ENCODE measurements around the gene IL13RA1.

Gene IL13RA1

GRCh38 chrX:118742176-118742575 is 14.8 kb downstream of the IL13RA1 start:
- H3K4me3 ChIP-seq (ENCODE audit: low read length): no peak overlapping the region
- TF ChIP-seq ZNF274 (IDR thresholded peaks at IDR 0.05; ENCODE audit: low read depth, low read length): no peak

DNA sequence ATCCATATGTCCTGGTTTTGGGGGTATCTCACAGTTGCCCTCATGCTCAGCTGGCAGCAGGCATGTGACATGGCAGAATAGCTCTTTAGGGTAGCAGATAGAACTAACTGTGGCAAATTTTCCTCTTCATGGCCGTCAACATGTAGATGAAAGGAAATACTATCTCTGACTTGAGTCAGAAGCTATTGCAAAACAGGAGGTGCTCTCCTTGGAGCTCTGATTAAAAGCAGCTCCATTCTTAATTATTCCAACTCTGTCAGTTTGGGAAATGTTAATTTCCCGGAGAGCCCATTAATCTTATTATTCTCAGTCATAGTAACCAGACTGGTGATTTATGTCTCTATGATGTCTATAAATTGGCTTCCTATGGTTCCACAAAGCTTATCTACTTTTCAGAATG is 18.2 kb downstream of the IL13RA1 start:
- TF ChIP-seq ZNF274 (IDR thresholded peaks at IDR 0.05; ENCODE audit: low read depth, low read length): no peak
- H3K4me3 ChIP-seq (ENCODE audit: low read length): no peak overlapping the region

- TF ChIP-seq ZNF274 (IDR thresholded peaks at IDR 0.05; ENCODE audit: low read depth, low read length): no peak
- H3K4me3 ChIP-seq (ENCODE audit: low read length): no peak overlapping the region
Measured at GRCh38 chrX:118751950-118752783, 24.8 kb downstream of the IL13RA1 start.

GRCh38 chrX:118755633-118756032 is 28.2 kb downstream of the IL13RA1 start:
- no peak overlapping the region for H3K4me3 ChIP-seq (ENCODE audit: low read length)
- no peak for TF ChIP-seq ZNF274 (IDR thresholded peaks at IDR 0.05; ENCODE audit: low read depth, low read length)

DNA sequence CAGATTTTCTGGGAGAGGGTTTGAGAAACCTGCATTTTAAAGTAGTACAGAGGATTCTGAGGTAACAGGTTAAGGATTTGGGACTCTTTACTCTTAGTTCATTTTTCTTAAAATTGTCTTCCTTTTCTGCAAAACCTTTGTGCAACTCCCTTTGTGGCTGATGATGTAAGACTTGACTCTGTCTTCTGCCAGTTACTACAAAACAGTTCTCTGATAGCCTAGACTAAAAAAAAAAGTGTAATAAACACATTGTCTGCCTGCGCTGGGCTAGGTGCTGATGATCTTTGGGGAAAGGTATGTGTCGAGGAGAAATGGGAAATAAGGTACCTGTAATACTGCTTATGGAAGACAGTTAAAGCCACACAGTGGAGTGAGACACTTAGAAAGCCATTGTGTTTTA is 28.7 kb downstream of the IL13RA1 start:
- TF ChIP-seq ZNF274 (IDR thresholded peaks at IDR 0.05; ENCODE audit: low read depth, low read length): no peak

GRCh38 chrX:118758511-118758910 is 31.1 kb downstream of the IL13RA1 start:
- no peak overlapping the region for H3K4me3 ChIP-seq (ENCODE audit: low read length)
- TF ChIP-seq ZNF274 (IDR thresholded peaks at IDR 0.05; ENCODE audit: low read depth, low read length): no peak

More for the DNA sequence above, 28.7 kb downstream of the IL13RA1 start:
- no peak overlapping the region for H3K4me3 ChIP-seq (ENCODE audit: low read length)

DNA sequence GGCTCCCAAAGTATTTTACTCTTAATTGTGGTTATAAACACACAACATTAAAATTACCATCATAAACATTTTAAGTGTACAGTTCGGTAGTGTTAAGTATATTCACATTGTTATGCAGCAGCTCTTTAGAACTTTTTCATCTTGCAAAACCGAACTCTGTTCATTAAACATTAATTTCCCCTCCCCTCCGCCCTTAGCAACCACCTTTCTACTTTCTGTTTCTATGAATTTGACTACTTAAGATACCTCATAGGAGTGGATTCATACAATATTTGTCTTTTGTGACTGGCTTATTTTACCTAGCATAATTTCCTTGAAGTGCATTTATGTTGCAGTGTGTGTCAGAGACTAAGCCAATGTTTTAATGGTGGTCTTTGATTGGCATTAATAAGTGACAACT is 32.6 kb downstream of the IL13RA1 start:
- H3K4me3 ChIP-seq (ENCODE audit: low read length): no peak overlapping the region
- no peak for TF ChIP-seq ZNF274 (IDR thresholded peaks at IDR 0.05; ENCODE audit: low read depth, low read length)

- no peak for TF ChIP-seq ZNF274 (IDR thresholded peaks at IDR 0.05; ENCODE audit: low read depth, low read length)
- no peak overlapping the region for H3K4me3 ChIP-seq (ENCODE audit: low read length)
Measured at GRCh38 chrX:118761939-118762707, 34.7 kb downstream of the IL13RA1 start.

DNA sequence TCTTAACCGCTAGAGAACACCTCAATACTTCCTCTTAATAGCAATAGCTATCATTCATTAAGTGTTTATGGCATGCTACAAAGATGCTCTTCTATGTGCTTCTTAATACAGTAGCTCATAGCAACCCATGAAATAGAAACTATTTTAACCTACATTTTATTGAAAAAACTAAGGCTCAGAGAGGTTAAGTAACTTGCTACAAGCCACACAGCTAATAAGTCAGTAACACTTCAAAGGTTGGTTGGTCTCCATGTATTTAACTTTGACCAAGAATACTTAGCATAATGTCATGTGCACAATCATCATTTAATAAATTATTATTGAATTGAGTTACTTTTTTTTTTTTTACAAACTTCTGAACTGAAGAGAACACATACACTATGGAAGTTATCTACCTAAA is 36.1 kb downstream of the IL13RA1 start:
- TF ChIP-seq ZNF274 (IDR thresholded peaks at IDR 0.05; ENCODE audit: low read depth, low read length): no peak
- no peak overlapping the region for H3K4me3 ChIP-seq (ENCODE audit: low read length)

DNA sequence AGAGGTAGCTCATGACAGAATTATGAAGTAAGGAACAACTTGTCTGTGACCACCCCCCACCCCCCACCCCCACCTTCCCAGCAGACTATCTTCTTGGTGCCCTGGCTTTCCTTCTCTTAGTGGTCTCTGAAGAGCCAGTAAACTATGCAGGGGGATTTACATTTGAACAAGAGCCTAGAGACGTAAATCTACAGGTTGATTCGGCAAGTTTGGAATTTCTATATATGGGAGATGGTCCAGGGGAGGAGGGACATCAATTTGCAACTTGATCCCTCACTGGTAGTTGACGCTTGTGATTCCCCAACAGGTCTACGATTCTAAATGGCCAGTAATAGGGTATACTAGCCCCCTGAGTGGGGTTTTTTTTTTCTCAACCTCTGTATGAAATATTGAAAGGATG is 36.7 kb downstream of the IL13RA1 start:
- no peak overlapping the region for H3K4me3 ChIP-seq (ENCODE audit: low read length)

DNA sequence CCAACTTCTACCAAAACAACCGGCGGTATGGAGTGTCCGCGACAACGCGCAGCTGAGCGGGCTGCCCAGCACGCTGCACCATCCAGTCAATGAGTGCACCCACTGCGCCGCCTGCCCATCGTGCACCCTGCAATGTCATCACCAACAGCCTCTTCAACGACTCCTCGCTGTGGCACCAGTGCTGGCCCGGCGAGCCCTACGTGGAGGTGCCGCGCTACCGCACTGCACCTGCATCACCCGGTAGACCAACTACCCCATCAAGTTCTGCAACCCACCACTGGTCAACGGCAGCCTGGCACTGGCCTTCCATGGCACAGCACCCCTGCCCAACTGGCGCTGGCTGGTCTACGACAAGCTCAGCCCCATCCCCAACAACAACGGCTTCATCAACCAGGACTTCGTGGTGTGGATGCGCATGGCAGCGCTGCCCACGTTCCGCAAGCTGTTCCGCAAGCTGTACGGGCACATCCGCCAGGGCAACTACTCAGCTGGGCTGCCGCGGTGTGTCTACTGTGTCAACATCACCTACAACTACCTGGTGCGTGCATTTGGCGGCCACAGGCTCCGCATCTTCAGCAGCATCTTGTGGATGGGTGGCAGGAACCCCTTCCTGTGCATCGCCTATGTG is 42.8 kb downstream of the IL13RA1 start:
- no peak for TF ChIP-seq ZNF274 (IDR thresholded peaks at IDR 0.05; ENCODE audit: low read depth, low read length)
- H3K4me3 ChIP-seq (ENCODE audit: low read length): no peak overlapping the region

More for the DNA sequence above, 36.7 kb downstream of the IL13RA1 start:
- no peak for TF ChIP-seq ZNF274 (IDR thresholded peaks at IDR 0.05; ENCODE audit: low read depth, low read length)

DNA sequence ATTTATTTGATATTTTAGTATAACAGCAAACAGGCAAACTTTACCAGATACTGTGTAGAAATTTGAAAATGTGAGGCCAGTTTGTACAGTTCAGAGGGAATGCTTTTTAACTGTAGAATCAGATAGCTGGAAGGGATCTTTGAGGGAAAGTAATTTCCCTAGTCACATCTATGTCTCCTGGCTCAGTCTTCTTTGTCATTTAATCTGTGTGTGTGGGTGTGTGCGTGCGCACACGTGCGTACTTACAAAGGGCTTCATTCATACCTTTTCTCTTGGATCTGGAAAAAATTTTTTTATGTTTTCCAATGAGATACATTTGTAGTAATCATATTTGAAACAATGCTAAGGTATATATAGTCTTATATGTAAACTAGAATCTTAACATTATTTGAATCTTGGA is 44.6 kb downstream of the IL13RA1 start:
- TF ChIP-seq ZNF274 (IDR thresholded peaks at IDR 0.05; ENCODE audit: low read depth, low read length): no peak
- no peak overlapping the region for H3K4me3 ChIP-seq (ENCODE audit: low read length)

DNA sequence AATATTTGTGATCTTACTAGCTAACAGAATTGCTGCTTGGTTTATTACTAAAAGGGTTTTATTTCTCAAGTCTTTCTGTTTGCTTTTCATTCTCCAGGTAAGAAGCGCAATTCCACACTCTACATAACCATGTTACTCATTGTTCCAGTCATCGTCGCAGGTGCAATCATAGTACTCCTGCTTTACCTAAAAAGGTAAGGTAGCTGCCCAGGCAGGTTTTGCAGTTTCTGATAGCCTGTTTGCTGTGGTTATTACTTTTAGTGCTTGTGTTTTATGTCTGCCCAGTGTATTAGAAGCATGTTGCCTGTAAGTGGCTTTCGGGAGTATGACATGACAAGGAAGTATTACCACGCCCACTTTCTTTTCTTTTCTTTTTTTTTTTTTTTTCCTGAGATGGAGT is 46.4 kb downstream of the IL13RA1 start:
- H3K4me3 ChIP-seq (ENCODE audit: low read length): no peak overlapping the region
- TF ChIP-seq ZNF274 (IDR thresholded peaks at IDR 0.05; ENCODE audit: low read depth, low read length): no peak

GRCh38 chrX:118779581-118779980 is 52.2 kb downstream of the IL13RA1 start:
- no peak for TF ChIP-seq ZNF274 (IDR thresholded peaks at IDR 0.05; ENCODE audit: low read depth, low read length)

GRCh38 chrX:118780509-118780908 is 53.1 kb downstream of the IL13RA1 start:
- TF ChIP-seq ZNF274 (IDR thresholded peaks at IDR 0.05; ENCODE audit: low read depth, low read length): no peak
- H3K4me3 ChIP-seq (ENCODE audit: low read length): no peak overlapping the region

More at GRCh38 chrX:118779581-118779980, 52.2 kb downstream of the IL13RA1 start:
- no peak overlapping the region for H3K4me3 ChIP-seq (ENCODE audit: low read length)

All from GM08714 (cell line).